LNCaP clone FGC (cell line): ENCODE data around the gene N4BP2L1.

Experiments
- DNase-seq: peaks from one replicate; pipeline ENCODE4 v3.0.0-alpha.2; 2011; ENCODE audit warnings: low read depth
- H3K4me3 ChIP-seq: 2 replicates; pipeline ENCODE4 v1.5.1; 2011; ENCODE audit warnings: mild to moderate bottlenecking, low read depth, low read length, control low read depth
- TF ChIP-seq, protein P1 (sequence below): IDR thresholded peaks from 2 replicates; pipeline ENCODE4 v1.5.1; 2012; ENCODE audit warnings: mild to moderate bottlenecking; ENCODE audit not compliant: control insufficient read depth, insufficient read depth; ENCODE audit errors: extremely low read depth

Gene N4BP2L1

GRCh38 chr13:32447894-32448623 lies 20.1 kb upstream of the N4BP2L1 start:
- TF ChIP-seq, protein P1, sequence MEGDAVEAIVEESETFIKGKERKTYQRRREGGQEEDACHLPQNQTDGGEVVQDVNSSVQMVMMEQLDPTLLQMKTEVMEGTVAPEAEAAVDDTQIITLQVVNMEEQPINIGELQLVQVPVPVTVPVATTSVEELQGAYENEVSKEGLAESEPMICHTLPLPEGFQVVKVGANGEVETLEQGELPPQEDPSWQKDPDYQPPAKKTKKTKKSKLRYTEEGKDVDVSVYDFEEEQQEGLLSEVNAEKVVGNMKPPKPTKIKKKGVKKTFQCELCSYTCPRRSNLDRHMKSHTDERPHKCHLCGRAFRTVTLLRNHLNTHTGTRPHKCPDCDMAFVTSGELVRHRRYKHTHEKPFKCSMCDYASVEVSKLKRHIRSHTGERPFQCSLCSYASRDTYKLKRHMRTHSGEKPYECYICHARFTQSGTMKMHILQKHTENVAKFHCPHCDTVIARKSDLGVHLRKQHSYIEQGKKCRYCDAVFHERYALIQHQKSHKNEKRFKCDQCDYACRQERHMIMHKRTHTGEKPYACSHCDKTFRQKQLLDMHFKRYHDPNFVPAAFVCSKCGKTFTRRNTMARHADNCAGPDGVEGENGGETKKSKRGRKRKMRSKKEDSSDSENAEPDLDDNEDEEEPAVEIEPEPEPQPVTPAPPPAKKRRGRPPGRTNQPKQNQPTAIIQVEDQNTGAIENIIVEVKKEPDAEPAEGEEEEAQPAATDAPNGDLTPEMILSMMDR, result no peak
- no peak overlapping the region for H3K4me3 ChIP-seq
- DNase-seq, result no peak

DNA sequence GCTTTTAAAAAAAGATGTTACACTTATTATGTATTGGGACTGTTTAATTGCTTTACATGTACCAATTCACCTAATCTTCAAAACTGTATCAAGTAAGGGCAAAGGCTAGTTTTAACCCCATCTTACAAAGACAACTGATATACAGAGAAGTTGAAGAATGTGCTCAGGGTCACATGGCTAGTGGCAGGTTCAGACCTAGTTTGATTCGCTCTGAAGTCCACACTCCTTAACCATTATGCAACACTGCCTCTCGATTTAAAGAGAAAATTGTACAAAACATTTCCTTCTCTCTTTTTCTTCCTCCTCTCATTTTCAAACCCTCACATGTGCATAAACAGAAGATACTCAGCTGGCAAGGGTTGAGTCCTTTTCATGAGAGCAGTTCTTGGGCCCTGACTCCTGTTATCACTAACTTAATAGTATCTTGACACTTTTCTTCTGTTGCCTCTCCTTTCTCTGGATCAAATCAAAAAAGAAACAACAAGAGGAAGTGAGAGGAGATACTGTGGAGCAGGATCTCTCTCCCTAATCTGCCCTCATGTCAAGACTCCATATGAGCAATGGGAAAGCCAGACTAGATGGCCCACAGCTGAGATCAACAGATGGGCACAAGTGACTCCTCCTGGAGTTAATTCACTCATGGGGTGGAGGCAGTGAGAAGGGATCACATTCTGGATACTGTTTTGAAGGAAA lies 19.0 kb upstream of the N4BP2L1 start:
- DNase-seq, result no peak
- TF ChIP-seq, protein P1, result no peak
- H3K4me3 ChIP-seq, result no peak overlapping the region

DNA sequence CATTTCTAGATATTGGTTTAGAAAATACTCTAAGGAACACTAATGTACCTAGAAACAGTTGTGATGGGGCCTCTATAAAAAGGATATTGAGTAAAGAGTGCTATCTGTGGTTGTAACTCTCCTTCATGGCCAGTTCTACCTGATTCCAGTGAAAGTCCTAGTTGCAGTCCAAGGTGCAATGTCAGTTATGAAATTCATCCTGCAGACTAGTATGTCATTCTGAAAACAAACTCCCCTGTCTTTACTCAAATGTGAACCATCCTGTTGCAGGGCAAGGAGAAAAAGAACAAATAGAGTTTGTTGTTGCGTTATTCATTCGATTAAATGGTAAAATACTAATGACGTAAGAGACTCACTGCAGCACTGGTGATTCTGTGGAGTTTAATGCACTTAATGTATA lies 18.3 kb upstream of the N4BP2L1 start:
- no peak overlapping the region for H3K4me3 ChIP-seq
- DNase-seq, result no peak
- TF ChIP-seq, protein P1, result no peak

- no peak overlapping the region for H3K4me3 ChIP-seq
- TF ChIP-seq, protein P1, result no peak
Observed at GRCh38 chr13:32445461-32445860, 17.5 kb upstream of the N4BP2L1 start.

DNA sequence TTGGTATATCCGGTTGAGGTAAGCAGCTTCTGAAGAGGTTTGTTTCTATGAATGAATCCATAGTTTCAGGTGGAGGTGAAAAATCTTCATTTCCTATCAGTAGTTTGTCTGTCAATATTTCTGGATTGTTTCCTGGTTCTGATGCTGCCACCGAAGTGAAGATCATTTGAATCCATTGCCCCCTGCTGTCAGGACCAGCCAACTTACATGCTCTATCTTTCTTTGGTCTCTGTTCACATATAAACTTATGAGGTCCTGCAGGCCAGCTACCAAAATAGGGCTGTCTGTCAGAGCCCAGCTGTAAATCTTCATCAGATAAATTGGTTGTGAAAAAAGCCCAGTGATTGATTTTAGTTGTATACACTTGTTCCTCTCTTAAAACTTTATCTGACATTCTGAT lies 15.2 kb upstream of the N4BP2L1 start:
- DNase-seq, result peak; percentile 11
- TF ChIP-seq, protein P1, result peak; percentile 43
- H3K4me3 ChIP-seq, result no peak overlapping the region

More at GRCh38 chr13:32445461-32445860, 17.5 kb upstream of the N4BP2L1 start:
- DNase-seq, result no peak

DNA sequence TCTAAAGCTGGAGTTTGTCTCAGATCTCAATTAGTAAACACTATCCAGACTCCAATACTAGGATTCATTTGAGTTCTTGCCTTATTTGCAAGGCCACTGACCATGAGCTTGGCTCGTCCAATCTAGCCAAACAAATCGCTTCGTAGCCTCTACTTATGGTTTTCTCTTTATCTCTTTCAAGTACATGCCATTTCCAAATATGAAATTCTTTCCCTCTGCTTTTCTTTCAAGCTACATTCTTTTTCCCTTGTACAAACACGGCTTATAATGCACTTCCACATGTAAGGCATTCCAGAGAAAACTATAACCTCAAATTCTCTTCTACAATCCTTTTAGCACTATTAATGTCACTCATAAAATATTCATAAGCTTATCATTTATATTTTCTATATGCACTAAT lies 10.9 kb upstream of the N4BP2L1 start:
- no peak for DNase-seq
- TF ChIP-seq, protein P1, result no peak
- no peak overlapping the region for H3K4me3 ChIP-seq
